MCF 10A (cell line): ENCODE data around the gene VCAM1. TPM values are rescaled to one million over a fixed set of nuclear protein-coding genes. Genes with fewer than 3 reads are reported as not detected.

Experiments used
- BruUV-seq: library from RNA; stranded (reverse); fragments of 400-500 nt; replicated peaks from 2 replicates; lab custom pipeline; 2021; lab: Mats Ljungman, UMichigan
- CTCF ChIA-PET: fragments of 300-600 bp; sonication (Branson Sonifier 250); formaldehyde crosslinking; extraction: SDS; loops from one replicate; lab custom pipeline; 2021; ENCODE audit warnings: antibody characterized with exemption, inconsistent platforms; lab: Yijun Ruan, JAX
- POLR2A ChIA-PET: fragments of 300-600, 350-650 bp; sonication (Branson Sonifier 250); formaldehyde crosslinking; extraction: SDS; loops from one replicate; lab custom pipeline; 2020; ENCODE audit warnings: antibody characterized with exemption, inconsistent platforms; lab: Yijun Ruan, JAX
- DNase-seq: peaks from one replicate; pipeline ENCODE4 v3.0.0-alpha.2; 2018; ENCODE audit not compliant: unreplicated experiment
- H3K27ac Mint-ChIP-seq: one replicate; pipeline ENCODE4 v1.8.0; 2022; ENCODE audit warnings: mild to moderate bottlenecking, low read depth, mixed read lengths; ENCODE audit not compliant: unreplicated experiment
- H3K27me3 Mint-ChIP-seq: one replicate; pipeline ENCODE4 v1.8.0; 2022; ENCODE audit warnings: mixed read lengths; ENCODE audit not compliant: insufficient read depth, unreplicated experiment
- H3K36me3 Mint-ChIP-seq: one replicate; pipeline ENCODE4 v1.8.0; 2022; ENCODE audit warnings: mild to moderate bottlenecking, moderate library complexity, mixed read lengths; ENCODE audit not compliant: insufficient read depth, unreplicated experiment
- H3K4me1 Mint-ChIP-seq: one replicate; pipeline ENCODE4 v1.8.0; 2022; ENCODE audit warnings: mixed read lengths; ENCODE audit not compliant: insufficient read depth, unreplicated experiment
- H3K4me3 Mint-ChIP-seq: one replicate; pipeline ENCODE4 v1.8.0; 2022; ENCODE audit warnings: mild to moderate bottlenecking, moderate library complexity, mixed read lengths; ENCODE audit not compliant: unreplicated experiment
- H3K9me3 Mint-ChIP-seq: one replicate; pipeline ENCODE4 v1.8.0; 2022; ENCODE audit warnings: mixed read lengths; ENCODE audit not compliant: unreplicated experiment
- CTCF ChIP-seq: fragments of 200-600 bp; IDR thresholded peaks from one replicate; pipeline ENCODE4 v1.8.0; 2022; ENCODE audit warnings: antibody characterized with exemption, mild to moderate bottlenecking; ENCODE audit not compliant: unreplicated experiment
- intact Hi-C: fragments of 100-400 bp; cut with micrococcal nuclease; formaldehyde crosslinking; loops from 2 replicates; pipeline ENCODE4 v1.14.1; 2022
- total RNA-seq: library from RNA; stranded (reverse); gene quantifications from 2 replicates; pipeline ENCODE4 v1.2.3, GENCODE V29; 2022

The VCAM1 gene
- total RNA-seq, 1 experiment from 2014 or later = not detected

- Mint-ChIP-seq H3K36me3 (no peaks in the 10 kb centered on the region), H3K4me3 (no peak overlapping the region), H3K9me3 (peaks cover 7% of the 10 kb centered on the region), H3K27ac (no peak overlapping the region), H3K27me3 (no peaks in the 10 kb centered on the region), H3K4me1 (no peaks in the 10 kb centered on the region)
- DNase-seq = no peak
- no peak for TF ChIP-seq CTCF
- intact Hi-C loops = no loop called here
- POLR2A ChIA-PET = no interaction called here
- BruUV-seq = no TSS peak
- CTCF ChIA-PET = no interaction called here
Observed at GRCh38 chr1:100699744-100700143, 19.8 kb upstream of the VCAM1 start.

DNA sequence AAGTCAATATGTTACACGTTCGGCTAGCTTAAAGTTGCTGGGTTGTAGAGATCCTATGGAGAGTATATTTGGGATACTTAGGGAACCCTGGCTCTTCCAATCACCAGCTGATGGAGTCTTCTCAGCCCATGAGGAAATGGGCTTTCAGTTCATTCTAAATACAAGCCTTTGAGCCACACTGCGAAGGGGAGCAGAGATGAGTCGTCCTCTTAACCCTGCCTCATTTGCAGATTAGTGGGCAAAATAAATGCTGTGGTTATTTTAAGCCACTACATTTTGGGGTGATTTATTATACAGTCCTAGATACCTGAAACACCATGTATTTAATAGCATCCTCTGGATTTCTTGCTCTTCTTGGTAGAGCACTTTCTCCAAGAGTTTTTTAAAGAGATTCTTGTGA lies 19.0 kb upstream of the VCAM1 start:
- intact Hi-C loops = no loop called here
- CTCF ChIA-PET = no interaction called here

GRCh38 chr1:100703052-100703451 lies 16.5 kb upstream of the VCAM1 start:
- POLR2A ChIA-PET = no interaction called here
- H3K27ac Mint-ChIP-seq = no peak overlapping the region
- DNase-seq = no peak
- no peak overlapping the region for H3K4me3 Mint-ChIP-seq
- intact Hi-C loops = no loop called here
- H3K27me3 Mint-ChIP-seq = no peaks in the 10 kb centered on the region
- TF ChIP-seq CTCF = no peak
- H3K9me3 Mint-ChIP-seq = peaks cover 7% of the 10 kb centered on the region
- no TSS peak for BruUV-seq
- CTCF ChIA-PET = interaction anchor here (0.6 kb wide), 1 partner anchor 808 kb away, joined by 3 read pairs; no protein-coding TSS in a partner anchor
- no peaks in the 10 kb centered on the region for H3K36me3 Mint-ChIP-seq
- no peaks in the 10 kb centered on the region for H3K4me1 Mint-ChIP-seq

More for the DNA sequence above, 19.0 kb upstream of the VCAM1 start:
- POLR2A ChIA-PET = no interaction called here
- no peaks in the 10 kb centered on the region for H3K36me3 Mint-ChIP-seq
- no peak for DNase-seq
- no peak overlapping the region for H3K4me3 Mint-ChIP-seq
- peaks cover 7% of the 10 kb centered on the region for H3K9me3 Mint-ChIP-seq
- no peak for TF ChIP-seq CTCF
- H3K27ac Mint-ChIP-seq = no peak overlapping the region
- no TSS peak for BruUV-seq
- no peaks in the 10 kb centered on the region for H3K4me1 Mint-ChIP-seq
- no peaks in the 10 kb centered on the region for H3K27me3 Mint-ChIP-seq

GRCh38 chr1:100703716-100704115 lies 15.8 kb upstream of the VCAM1 start:
- Mint-ChIP-seq H3K4me3 (no peak overlapping the region), H3K4me1 (no peaks in the 10 kb centered on the region), H3K36me3 (no peaks in the 10 kb centered on the region), H3K9me3 (peaks cover 6% of the 10 kb centered on the region), H3K27ac (no peak overlapping the region), H3K27me3 (no peaks in the 10 kb centered on the region)
- CTCF ChIA-PET = interaction anchor here (0.6 to 1.2 kb wide), 2 partner anchors 15 to 808 kb away, joined by 3 read pairs; no protein-coding TSS in a partner anchor
- intact Hi-C loops = no loop called here
- no peak for DNase-seq
- BruUV-seq = no TSS peak
- POLR2A ChIA-PET = no interaction called here
- TF ChIP-seq CTCF = no peak
